Measurements from ENCODE around the gene KIZ.

- TF ChIP-seq POLR2AphosphoS5 (IDR thresholded peaks at IDR 0.05; ENCODE audit: low read depth, low read length), result no peak
- no peak for TF ChIP-seq REST (IDR thresholded peaks at IDR 0.05; ENCODE audit: insufficient read depth in 1 of 2, low read depth in 2 of 2, low read length in 2 of 2)
- TF ChIP-seq TAF1 (IDR thresholded peaks at IDR 0.05; ENCODE audit: borderline replicate concordance, insufficient read depth, low read length), result no peak
- no peak for TF ChIP-seq SIN3A (IDR thresholded peaks at IDR 0.05; ENCODE audit: borderline replicate concordance, insufficient read depth, low read length)
Measured at GRCh38 chr20:21077809-21078345, 48.0 kb upstream of the KIZ start.

Data from PFSK-1 (cell line).